Left ventricle myocardium inferior (tissue), 1 donor: ENCODE data around the gene SNAPC4. TPM values are rescaled to one million over a fixed set of nuclear protein-coding genes. Genes with fewer than 3 reads are reported as not detected.

Experiments
- DNase-seq: peaks from one replicate; pipeline ENCODE4 v3.0.0-alpha.2; 2020
- H3K27ac ChIP-seq: fragments of 200-600 bp; replicated peaks from 2 replicates; pipeline ENCODE4 v1.8.0; 2021
- H3K27me3 ChIP-seq: fragments of 200-600 bp; 2 replicates; pipeline ENCODE4 v1.8.0; 2021; ENCODE audit warnings: low read depth
- H3K36me3 ChIP-seq: fragments of 200-600 bp; 2 replicates; pipeline ENCODE4 v1.8.0; 2021
- H3K4me1 ChIP-seq: fragments of 200-600 bp; 2 replicates; pipeline ENCODE4 v1.8.0; 2021
- H3K4me3 ChIP-seq: fragments of 200-600 bp; 2 replicates; pipeline ENCODE4 v1.8.0; 2021; ENCODE audit warnings: mild to moderate bottlenecking, moderate library complexity
- H3K9me3 ChIP-seq: fragments of 200-600 bp; replicated peaks from 2 replicates; pipeline ENCODE4 v1.8.0; 2021
- intact Hi-C: fragments of 100-400 bp; cut with micrococcal nuclease; formaldehyde crosslinking; loops from one replicate; pipeline ENCODE4 v1.11.0; 2022
- long read RNA-seq: library from polyadenylated mRNA; unstranded; transcript quantifications from one replicate; pipeline ENCODE4 v2.0.0, GENCODE V29; 2021
- total RNA-seq: library from RNA; stranded (reverse); fragmentation: NEBNext Ultra II Directional; extraction: Animal tissue kit (Norgen Biotek cat#: 25700); gene quantifications from one replicate; pipeline ENCODE4 v1.2.1, GENCODE V29; 2021
- TF ChIP-seq, protein P1 (sequence below): fragments of 200-600 bp; IDR thresholded peaks from 2 replicates; pipeline ENCODE4 v1.8.0; 2021; ENCODE audit warnings: antibody characterized with exemption, mild to moderate bottlenecking, borderline replicate concordance
- donor health status: DM: no; HTN: yes; CAD: no; lungs with severe emphysema.

Gene SNAPC4, protein sequence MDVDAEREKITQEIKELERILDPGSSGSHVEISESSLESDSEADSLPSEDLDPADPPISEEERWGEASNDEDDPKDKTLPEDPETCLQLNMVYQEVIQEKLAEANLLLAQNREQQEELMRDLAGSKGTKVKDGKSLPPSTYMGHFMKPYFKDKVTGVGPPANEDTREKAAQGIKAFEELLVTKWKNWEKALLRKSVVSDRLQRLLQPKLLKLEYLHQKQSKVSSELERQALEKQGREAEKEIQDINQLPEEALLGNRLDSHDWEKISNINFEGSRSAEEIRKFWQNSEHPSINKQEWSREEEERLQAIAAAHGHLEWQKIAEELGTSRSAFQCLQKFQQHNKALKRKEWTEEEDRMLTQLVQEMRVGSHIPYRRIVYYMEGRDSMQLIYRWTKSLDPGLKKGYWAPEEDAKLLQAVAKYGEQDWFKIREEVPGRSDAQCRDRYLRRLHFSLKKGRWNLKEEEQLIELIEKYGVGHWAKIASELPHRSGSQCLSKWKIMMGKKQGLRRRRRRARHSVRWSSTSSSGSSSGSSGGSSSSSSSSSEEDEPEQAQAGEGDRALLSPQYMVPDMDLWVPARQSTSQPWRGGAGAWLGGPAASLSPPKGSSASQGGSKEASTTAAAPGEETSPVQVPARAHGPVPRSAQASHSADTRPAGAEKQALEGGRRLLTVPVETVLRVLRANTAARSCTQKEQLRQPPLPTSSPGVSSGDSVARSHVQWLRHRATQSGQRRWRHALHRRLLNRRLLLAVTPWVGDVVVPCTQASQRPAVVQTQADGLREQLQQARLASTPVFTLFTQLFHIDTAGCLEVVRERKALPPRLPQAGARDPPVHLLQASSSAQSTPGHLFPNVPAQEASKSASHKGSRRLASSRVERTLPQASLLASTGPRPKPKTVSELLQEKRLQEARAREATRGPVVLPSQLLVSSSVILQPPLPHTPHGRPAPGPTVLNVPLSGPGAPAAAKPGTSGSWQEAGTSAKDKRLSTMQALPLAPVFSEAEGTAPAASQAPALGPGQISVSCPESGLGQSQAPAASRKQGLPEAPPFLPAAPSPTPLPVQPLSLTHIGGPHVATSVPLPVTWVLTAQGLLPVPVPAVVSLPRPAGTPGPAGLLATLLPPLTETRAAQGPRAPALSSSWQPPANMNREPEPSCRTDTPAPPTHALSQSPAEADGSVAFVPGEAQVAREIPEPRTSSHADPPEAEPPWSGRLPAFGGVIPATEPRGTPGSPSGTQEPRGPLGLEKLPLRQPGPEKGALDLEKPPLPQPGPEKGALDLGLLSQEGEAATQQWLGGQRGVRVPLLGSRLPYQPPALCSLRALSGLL (N-terminal part only)
- 5.2 TPM for total RNA-seq
- long read RNA-seq, partial matches to known transcripts, result 5 of 9 reads
- long read RNA-seq, other reads (novel, unspliced or antisense), result 4 of 9 reads

DNA sequence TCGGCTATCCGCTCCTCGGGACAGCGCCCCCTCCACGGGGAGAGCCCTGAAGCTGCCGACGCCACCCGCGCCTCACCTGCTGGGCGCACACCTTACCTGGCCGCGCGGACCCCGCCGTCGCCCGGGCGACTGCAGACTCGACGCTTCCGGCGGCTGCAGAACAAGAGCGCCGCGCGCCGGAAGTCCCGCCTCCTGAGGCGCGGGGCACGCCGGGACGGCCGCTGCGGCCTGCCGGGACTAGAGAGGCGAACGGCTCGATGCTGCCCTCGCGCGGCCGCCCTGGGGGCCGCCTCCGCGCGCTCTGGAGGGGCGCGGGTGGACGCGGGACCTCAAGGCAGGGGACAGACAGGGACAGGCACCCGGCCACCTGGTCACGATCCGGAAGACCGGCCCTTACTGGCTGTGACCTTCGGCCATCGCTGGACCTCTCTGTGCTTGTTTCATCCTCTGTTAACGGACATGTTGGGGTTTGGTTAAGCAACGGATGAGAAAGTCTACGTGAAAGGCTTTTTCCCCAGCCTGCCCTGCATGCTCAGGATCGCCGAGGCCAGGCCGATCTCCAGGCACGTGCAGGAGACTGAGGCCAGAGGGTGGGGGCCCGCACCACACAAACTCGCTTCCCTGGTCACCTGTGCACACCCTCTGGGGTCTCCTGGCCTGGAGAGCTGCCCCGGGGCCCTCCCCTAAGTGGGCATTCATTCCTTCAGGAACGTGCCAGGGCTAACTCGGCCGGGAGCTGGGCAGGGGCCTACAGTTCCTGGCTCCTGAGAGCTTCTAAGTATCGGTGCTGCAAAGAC, at the start of gene SNAPC4:
Gene SNAPC4 (minus strand): TSS at position 133 of the 797 bp plus-strand sequence. CDS start 1,742 bp downstream, outside the sequence.
- peaks cover 45% of the 10 kb centered on the region for H3K36me3 ChIP-seq
- peak within 1 kb of the TSS; percentile 72 for H3K27ac ChIP-seq
- peak; percentile 84 for DNase-seq
- H3K4me1 ChIP-seq, result peaks cover 28% of the 10 kb centered on the region
- no peaks in the 10 kb centered on the region for H3K27me3 ChIP-seq
- TF ChIP-seq, protein P1, sequence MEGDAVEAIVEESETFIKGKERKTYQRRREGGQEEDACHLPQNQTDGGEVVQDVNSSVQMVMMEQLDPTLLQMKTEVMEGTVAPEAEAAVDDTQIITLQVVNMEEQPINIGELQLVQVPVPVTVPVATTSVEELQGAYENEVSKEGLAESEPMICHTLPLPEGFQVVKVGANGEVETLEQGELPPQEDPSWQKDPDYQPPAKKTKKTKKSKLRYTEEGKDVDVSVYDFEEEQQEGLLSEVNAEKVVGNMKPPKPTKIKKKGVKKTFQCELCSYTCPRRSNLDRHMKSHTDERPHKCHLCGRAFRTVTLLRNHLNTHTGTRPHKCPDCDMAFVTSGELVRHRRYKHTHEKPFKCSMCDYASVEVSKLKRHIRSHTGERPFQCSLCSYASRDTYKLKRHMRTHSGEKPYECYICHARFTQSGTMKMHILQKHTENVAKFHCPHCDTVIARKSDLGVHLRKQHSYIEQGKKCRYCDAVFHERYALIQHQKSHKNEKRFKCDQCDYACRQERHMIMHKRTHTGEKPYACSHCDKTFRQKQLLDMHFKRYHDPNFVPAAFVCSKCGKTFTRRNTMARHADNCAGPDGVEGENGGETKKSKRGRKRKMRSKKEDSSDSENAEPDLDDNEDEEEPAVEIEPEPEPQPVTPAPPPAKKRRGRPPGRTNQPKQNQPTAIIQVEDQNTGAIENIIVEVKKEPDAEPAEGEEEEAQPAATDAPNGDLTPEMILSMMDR, result peak; percentile 98
- peak within 1 kb of the TSS; percentile 88 for H3K4me3 ChIP-seq
- intact Hi-C loops, result no loop called here
- no peaks in the 10 kb centered on the region for H3K9me3 ChIP-seq

DNA sequence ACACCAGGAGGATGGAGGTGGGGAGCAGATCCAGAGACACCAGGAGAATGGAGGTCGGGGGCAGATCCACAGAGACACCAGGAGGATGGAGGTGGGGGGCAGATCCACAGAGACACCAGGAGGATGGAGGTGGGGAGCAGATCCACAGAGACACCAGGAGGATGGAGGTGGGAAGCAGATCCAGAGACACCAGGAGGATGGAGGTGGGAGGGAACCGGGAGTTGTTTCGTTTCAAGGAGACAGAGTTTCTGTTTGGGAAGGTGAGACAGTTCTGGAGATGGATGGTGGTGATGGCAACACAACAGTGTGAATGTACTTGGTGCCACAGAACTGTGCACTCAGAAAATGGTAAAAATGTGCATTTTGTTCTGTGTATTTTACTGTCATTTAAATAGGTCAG, 48.7 kb upstream of the SNAPC4 start:
- H3K4me1 ChIP-seq, result no peaks in the 10 kb centered on the region
- no peaks in the 10 kb centered on the region for H3K27me3 ChIP-seq
- DNase-seq, result no peak
- intact Hi-C loops, result no loop called here
- H3K4me3 ChIP-seq, result no peak overlapping the region
- TF ChIP-seq, protein P1, result no peak
- no peak overlapping the region for H3K27ac ChIP-seq
- H3K9me3 ChIP-seq, result no peaks in the 10 kb centered on the region
- H3K36me3 ChIP-seq, result peaks cover 94% of the 10 kb centered on the region

DNA sequence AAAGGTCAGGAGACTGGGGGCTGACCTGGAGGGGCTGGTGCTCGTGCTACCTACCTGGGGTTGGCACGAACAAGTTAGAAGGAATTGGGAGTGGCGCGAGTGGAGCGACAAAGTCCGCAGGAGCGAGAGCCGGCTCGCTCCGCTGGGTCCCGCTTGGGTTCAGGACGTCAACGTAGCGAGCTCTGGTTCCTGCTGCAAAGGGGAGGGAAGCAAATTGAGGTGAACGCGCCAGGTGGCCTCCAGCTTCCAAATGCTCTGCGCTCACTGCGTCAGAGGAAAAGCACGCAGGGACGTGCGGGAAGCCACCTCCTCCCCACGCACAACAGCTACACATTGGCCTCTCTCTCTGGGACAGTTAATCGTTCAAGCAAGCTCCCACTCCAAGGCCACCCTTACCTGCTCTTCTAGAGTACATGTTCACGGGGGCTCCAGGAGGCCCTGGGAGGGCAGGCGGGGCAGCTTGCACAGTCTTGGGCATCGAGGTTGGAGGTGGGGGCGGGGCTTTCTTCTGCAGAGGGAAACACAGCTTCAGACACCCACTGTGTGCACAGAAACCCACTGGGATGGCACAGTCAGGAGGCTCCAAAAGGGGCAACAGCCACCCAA, 47.3 kb upstream of the SNAPC4 start:
- Histone ChIP-seq H3K27me3 (no peaks in the 10 kb centered on the region), H3K4me1 (no peaks in the 10 kb centered on the region), H3K27ac (no peak overlapping the region), H3K9me3 (no peaks in the 10 kb centered on the region), H3K36me3 (peaks cover 94% of the 10 kb centered on the region), H3K4me3 (no peak overlapping the region)
- DNase-seq, result no peak
- intact Hi-C loops, result no loop called here
- TF ChIP-seq, protein P1, result no peak

DNA sequence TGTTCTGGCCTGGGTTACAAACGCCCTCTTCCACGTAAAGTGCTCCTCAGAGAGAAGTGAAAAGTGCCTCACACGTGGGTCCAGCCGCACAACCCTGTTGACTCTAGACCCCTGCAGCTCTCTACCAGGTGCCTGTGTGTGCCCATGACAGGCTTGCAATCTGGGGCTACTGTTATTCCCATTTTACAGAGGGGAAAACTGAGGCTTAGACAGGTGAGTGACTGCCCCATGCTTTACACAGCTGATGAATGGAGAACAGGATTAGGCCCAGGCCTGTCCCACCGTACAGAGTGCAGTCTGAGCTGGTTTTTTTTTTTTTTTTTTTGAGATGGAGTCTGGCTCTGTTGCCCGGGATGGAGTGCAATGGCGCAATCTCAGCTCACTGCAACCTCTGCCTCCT, 45.8 kb upstream of the SNAPC4 start:
- intact Hi-C loops, result no loop called here
- DNase-seq, result no peak
- H3K9me3 ChIP-seq, result no peaks in the 10 kb centered on the region
- peaks cover 95% of the 10 kb centered on the region for H3K36me3 ChIP-seq
- no peaks in the 10 kb centered on the region for H3K4me1 ChIP-seq
- H3K27ac ChIP-seq, result no peak overlapping the region
- H3K4me3 ChIP-seq, result no peak overlapping the region
- H3K27me3 ChIP-seq, result no peaks in the 10 kb centered on the region
- TF ChIP-seq, protein P1, result no peak
